ENCODE data around the gene UBL5. TPM values are rescaled to one million over a fixed set of nuclear protein-coding genes. Genes with fewer than 3 reads are reported as not detected.

The UBL5 gene
- total and polyA plus RNA-seq, 4 donors = 155 to 339 (median 205) TPM

DNA sequence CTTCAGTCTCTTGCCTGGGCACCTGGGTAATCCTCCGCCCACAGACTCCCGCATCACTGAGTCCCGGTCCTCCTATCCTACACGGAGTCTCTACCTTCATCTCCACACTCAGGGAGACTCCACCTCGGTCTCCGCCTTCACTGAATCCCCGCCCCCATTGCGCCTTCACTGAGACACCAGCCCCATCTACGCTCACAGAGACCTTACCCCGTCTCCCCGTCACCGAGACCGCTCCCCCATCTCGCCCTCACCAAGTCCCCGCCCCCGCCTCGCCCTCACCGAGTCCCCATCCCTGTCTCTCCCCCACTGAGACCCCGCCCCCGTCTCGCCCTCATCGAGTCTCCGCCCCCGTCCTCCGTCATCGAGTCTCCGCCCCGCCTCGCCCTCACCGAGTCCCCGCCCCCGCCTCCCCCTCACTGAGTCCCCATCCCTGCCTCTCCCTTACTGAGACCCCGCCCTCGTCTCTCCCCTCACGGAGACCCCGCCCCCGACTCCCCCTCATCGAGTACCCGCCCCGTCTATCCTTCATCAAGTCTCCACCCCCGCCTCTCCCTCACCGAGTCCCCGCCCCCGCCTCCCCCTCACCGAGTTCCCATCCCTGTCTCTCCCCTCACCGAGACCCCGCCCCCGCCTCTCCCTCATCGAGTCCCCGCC, 36.0 kb upstream of the UBL5 start:
- H3K36me3 ChIP-seq (ENCODE audit: control insufficient read depth in 4 of 4, insufficient read depth in 3 of 4, low read depth in 1 of 4, low read length in 3 of 4) = no peaks in the 10 kb centered on the region
- peak; percentile 43 to 78 for TF ChIP-seq EGR1 (IDR thresholded peaks at IDR 0.05; ENCODE audit: low read depth in 2 of 2)
- no peak for TF ChIP-seq FOXA1 (IDR thresholded peaks at IDR 0.05)
- TF ChIP-seq SP1 (IDR thresholded peaks at IDR 0.05) = peak; percentile 10
- H3K27ac ChIP-seq (ENCODE audit: low read depth in 1 of 2, low read length in 2 of 2) = peak overlapping the region; percentile 66 to 95
- H3K4me3 ChIP-seq (ENCODE audit: low read depth in 1 of 3, low read length in 3 of 3) = peak overlapping the region; percentile 67 to 85 (median 77)
- H3K9me3 ChIP-seq (ENCODE audit: control insufficient read depth in 4 of 4, low read length in 3 of 4) = no peaks in the 10 kb centered on the region
- H3K9ac ChIP-seq (ENCODE audit: low read depth in 1 of 2, low read length in 2 of 2) = no peak overlapping the region
- peaks cover 0 to 4% (median 1%) of the 10 kb centered on the region in 4 donors for H3K4me1 ChIP-seq (ENCODE audit: control insufficient read depth in 4 of 4, insufficient read depth in 4 of 4, low read length in 3 of 4)
- peak; percentile 96 for DNase-seq (ENCODE audit: low spot score)
- H3K27me3 ChIP-seq (ENCODE audit: control insufficient read depth in 4 of 4, insufficient read depth in 4 of 4, low read length in 3 of 4) = no peaks in the 10 kb centered on the region
- WGBS = 4% methylated on average over 50 of the region's 50 CpGs

DNA sequence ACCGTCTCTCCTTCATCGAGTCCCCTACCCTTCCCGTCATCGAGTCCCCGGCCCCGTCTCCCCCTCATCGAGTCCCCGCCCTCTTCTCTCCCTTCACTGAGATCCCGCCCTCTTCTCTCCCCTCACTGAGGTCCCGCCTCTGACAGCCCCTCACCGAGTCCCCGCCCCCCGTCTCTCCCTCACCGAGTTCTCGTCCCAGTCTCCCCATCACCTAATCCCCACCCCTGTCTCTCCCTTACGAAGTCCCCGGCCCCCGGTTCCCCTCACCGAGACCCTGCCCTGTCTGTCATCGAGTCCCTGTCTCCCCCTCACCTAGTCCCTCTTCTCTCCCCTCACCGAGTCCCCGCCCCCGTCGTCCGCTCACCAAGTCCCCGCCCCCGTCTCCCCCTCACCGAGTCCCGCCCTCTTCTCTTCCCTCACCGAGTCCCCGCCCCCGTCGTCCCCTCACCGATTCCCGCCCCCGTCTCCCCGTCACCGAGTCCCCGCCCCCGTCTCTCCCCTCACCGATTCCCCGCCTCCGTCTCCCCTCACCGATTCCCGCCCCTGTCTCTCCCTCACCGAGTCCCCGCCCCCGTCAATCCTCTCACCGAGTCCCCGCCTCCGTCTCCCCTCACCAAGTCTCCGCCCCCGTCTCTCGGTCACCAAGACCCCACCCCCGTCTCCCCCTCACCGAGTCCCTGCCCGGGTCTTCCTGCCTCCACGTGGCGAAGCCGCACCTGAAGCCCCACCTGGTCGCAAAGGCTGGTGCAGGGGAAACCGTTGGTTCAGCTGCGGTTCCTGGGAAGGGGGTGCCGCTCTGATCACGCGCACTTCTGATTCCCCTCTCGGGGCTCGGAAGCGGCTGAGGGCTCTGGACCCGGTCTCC, 35.3 kb upstream of the UBL5 start:
- peak overlapping the region; percentile 34 to 47 for H3K9ac ChIP-seq (ENCODE audit: low read depth in 1 of 2, low read length in 2 of 2)
- TF ChIP-seq, protein P1, sequence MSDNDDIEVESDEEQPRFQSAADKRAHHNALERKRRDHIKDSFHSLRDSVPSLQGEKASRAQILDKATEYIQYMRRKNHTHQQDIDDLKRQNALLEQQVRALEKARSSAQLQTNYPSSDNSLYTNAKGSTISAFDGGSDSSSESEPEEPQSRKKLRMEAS (IDR thresholded peaks at IDR 0.05) = peak; percentile 49
- no peak for TF ChIP-seq HNF4A (conservative IDR thresholded peaks at IDR 0.05)
- peak; percentile 58 to 74 for TF ChIP-seq EGR1 (IDR thresholded peaks at IDR 0.05; ENCODE audit: low read depth in 2 of 2)
- peak in 1 of 2 donors; percentile 19 for TF ChIP-seq RAD21 (IDR thresholded peaks at IDR 0.05)
- TF ChIP-seq SP1 (IDR thresholded peaks at IDR 0.05) = peak; percentile 42
- H3K4me3 ChIP-seq (ENCODE audit: low read depth in 1 of 3, low read length in 3 of 3) = peak overlapping the region; percentile 84 to 88 (median 85)
- peak; percentile 92 for DNase-seq (ENCODE audit: low spot score)
- WGBS = 5% methylated on average over 70 of the region's 70 CpGs
- no peaks in the 10 kb centered on the region for H3K27me3 ChIP-seq (ENCODE audit: control insufficient read depth in 4 of 4, insufficient read depth in 4 of 4, low read length in 3 of 4)
- H3K36me3 ChIP-seq (ENCODE audit: control insufficient read depth in 4 of 4, insufficient read depth in 3 of 4, low read depth in 1 of 4, low read length in 3 of 4) = no peaks in the 10 kb centered on the region
- peaks cover 0 to 4% (median 1%) of the 10 kb centered on the region in 4 donors for H3K4me1 ChIP-seq (ENCODE audit: control insufficient read depth in 4 of 4, insufficient read depth in 4 of 4, low read length in 3 of 4)
- H3K9me3 ChIP-seq (ENCODE audit: control insufficient read depth in 4 of 4, low read length in 3 of 4) = no peaks in the 10 kb centered on the region
- peak overlapping the region; percentile 74 to 95 for H3K27ac ChIP-seq (ENCODE audit: low read depth in 1 of 2, low read length in 2 of 2)

DNA sequence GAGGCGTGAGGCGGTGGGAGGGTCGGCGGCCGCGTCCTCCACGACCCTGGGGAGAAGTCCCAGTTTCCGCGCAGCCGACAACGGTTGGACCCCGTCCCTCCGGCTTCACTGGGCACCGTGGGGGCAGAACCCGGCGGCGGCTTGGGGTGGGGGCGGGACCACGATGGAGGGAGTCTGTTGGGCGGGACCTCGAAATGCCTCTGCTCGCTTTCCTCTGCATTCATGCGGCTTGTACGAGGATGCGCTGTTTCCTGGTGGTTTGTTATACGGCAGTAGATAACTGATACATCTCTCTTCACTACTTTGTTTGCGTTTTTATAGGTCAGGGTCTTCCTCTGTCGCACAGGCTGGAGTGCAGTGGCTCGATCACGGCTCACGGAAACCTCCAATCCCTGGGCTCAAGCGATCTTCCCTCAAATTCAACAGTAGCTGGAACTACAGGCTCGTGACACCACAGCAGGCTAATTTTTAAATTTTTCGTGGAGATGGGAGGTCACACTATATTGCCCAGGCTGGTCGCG, 34.6 kb upstream of the UBL5 start:
- Histone ChIP-seq H3K9ac (ENCODE audit: low read depth in 1 of 2, low read length in 2 of 2) (peak overlapping the region; percentile 34 to 47), H3K27ac (ENCODE audit: low read depth in 1 of 2, low read length in 2 of 2) (peak overlapping the region; percentile 74 to 95), H3K9me3 (ENCODE audit: control insufficient read depth in 4 of 4, low read length in 3 of 4) (no peaks in the 10 kb centered on the region), H3K27me3 (ENCODE audit: control insufficient read depth in 4 of 4, insufficient read depth in 4 of 4, low read length in 3 of 4) (no peaks in the 10 kb centered on the region), H3K4me3 (ENCODE audit: low read depth in 1 of 3, low read length in 3 of 3) (peak overlapping the region; percentile 84 to 88 (median 85)), H3K36me3 (ENCODE audit: control insufficient read depth in 4 of 4, insufficient read depth in 3 of 4, low read depth in 1 of 4, low read length in 3 of 4) (no peaks in the 10 kb centered on the region), H3K4me1 (ENCODE audit: control insufficient read depth in 4 of 4, insufficient read depth in 4 of 4, low read length in 3 of 4) (peaks cover 0 to 4% (median 1%) of the 10 kb centered on the region in 4 donors)
- DNase-seq (ENCODE audit: low spot score) = no peak
- 19% methylated on average over 36 of the region's 36 CpGs for WGBS
- peak in 1 of 2 donors; percentile 2 for TF ChIP-seq RAD21 (IDR thresholded peaks at IDR 0.05)
- TF ChIP-seq, protein P2, sequence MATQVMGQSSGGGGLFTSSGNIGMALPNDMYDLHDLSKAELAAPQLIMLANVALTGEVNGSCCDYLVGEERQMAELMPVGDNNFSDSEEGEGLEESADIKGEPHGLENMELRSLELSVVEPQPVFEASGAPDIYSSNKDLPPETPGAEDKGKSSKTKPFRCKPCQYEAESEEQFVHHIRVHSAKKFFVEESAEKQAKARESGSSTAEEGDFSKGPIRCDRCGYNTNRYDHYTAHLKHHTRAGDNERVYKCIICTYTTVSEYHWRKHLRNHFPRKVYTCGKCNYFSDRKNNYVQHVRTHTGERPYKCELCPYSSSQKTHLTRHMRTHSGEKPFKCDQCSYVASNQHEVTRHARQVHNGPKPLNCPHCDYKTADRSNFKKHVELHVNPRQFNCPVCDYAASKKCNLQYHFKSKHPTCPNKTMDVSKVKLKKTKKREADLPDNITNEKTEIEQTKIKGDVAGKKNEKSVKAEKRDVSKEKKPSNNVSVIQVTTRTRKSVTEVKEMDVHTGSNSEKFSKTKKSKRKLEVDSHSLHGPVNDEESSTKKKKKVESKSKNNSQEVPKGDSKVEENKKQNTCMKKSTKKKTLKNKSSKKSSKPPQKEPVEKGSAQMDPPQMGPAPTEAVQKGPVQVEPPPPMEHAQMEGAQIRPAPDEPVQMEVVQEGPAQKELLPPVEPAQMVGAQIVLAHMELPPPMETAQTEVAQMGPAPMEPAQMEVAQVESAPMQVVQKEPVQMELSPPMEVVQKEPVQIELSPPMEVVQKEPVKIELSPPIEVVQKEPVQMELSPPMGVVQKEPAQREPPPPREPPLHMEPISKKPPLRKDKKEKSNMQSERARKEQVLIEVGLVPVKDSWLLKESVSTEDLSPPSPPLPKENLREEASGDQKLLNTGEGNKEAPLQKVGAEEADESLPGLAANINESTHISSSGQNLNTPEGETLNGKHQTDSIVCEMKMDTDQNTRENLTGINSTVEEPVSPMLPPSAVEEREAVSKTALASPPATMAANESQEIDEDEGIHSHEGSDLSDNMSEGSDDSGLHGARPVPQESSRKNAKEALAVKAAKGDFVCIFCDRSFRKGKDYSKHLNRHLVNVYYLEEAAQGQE (IDR thresholded peaks at IDR 0.05) = no peak

Data from liver (tissue), 9 donors.